Neuron (in vitro differentiated cells): Measurements from ENCODE around the gene VDAC2.
"Not testable (repeated sequence)": the region's sequence is repeated elsewhere in the genome, so short reads cannot be mapped to it uniquely, and the experiment has no call there.

Experiments
- H2AFZ ChIP-seq: one replicate; pipeline ENCODE4 v1.6.1; 2013; ENCODE audit warnings: low read depth, mild to moderate bottlenecking, inconsistent platforms, low read length, moderate library complexity
- H3K27me3 ChIP-seq: one replicate; pipeline ENCODE4 v1.6.1; 2013; ENCODE audit warnings: low read length; ENCODE audit not compliant: insufficient read depth
- H3K36me3 ChIP-seq: one replicate; pipeline ENCODE4 v1.6.1; 2013; ENCODE audit warnings: low read length; ENCODE audit not compliant: insufficient read depth
- H3K4me1 ChIP-seq: one replicate; pipeline ENCODE4 v1.6.1; 2013; ENCODE audit warnings: low read length; ENCODE audit not compliant: insufficient read depth
- H3K4me3 ChIP-seq: 2 replicates; pipeline ENCODE4 v1.5.1; 2013; ENCODE audit warnings: mild to moderate bottlenecking, low read length, moderate library complexity
- H3K9me3 ChIP-seq: one replicate; pipeline ENCODE4 v1.6.1; 2013; ENCODE audit warnings: low read length

Gene VDAC2

GRCh38 chr10:75203724-75204123, 6.9 kb upstream of the VDAC2 start:
- no peaks in the 10 kb centered on the region for H3K9me3 ChIP-seq
- no peaks in the 10 kb centered on the region for H3K4me1 ChIP-seq
- no peaks in the 10 kb centered on the region for H3K36me3 ChIP-seq
- H3K27me3 ChIP-seq, result no peaks in the 10 kb centered on the region
- H2AFZ ChIP-seq, result no peak overlapping the region
- H3K4me3 ChIP-seq, result no peak overlapping the region

- no peaks in the 10 kb centered on the region for H3K9me3 ChIP-seq
- H3K4me1 ChIP-seq, result peaks cover 5% of the 10 kb centered on the region
- H3K36me3 ChIP-seq, result no peaks in the 10 kb centered on the region
- no peak overlapping the region for H3K4me3 ChIP-seq
- H2AFZ ChIP-seq, result no peak overlapping the region
- no peaks in the 10 kb centered on the region for H3K27me3 ChIP-seq
Measured at GRCh38 chr10:75205908-75206307, 4.7 kb upstream of the VDAC2 start.

- H3K4me1 ChIP-seq, H2AFZ ChIP-seq, H3K9me3 ChIP-seq, H3K36me3 ChIP-seq, H3K4me3 ChIP-seq, H3K27me3 ChIP-seq: not testable (repeated sequence)
Measured at GRCh38 chr10:75206638-75207037, 4.0 kb upstream of the VDAC2 start.

GRCh38 chr10:75207079-75207856, 3.3 kb upstream of the VDAC2 start:
- Histone ChIP-seq H2AFZ (no peak overlapping the region), H3K27me3 (no peaks in the 10 kb centered on the region), H3K9me3 (no peaks in the 10 kb centered on the region), H3K36me3 (peaks cover 2% of the 10 kb centered on the region), H3K4me1 (peaks cover 11% of the 10 kb centered on the region), H3K4me3 (no peak overlapping the region)

- Histone ChIP-seq H2AFZ (no peak overlapping the region), H3K27me3 (no peaks in the 10 kb centered on the region), H3K9me3 (no peaks in the 10 kb centered on the region), H3K36me3 (peaks cover 7% of the 10 kb centered on the region), H3K4me1 (peaks cover 15% of the 10 kb centered on the region), H3K4me3 (no peak overlapping the region)
Measured at GRCh38 chr10:75207857-75208144, 2.8 kb upstream of the VDAC2 start.

GRCh38 chr10:75208181-75208580, 2.4 kb upstream of the VDAC2 start:
- Histone ChIP-seq H3K4me3 (no peak overlapping the region), H2AFZ (no peak overlapping the region), H3K4me1 (peaks cover 15% of the 10 kb centered on the region), H3K9me3 (no peaks in the 10 kb centered on the region), H3K27me3 (no peaks in the 10 kb centered on the region), H3K36me3 (peaks cover 11% of the 10 kb centered on the region)

- Histone ChIP-seq H2AFZ (peak overlapping the region; percentile 42), H3K9me3 (no peaks in the 10 kb centered on the region), H3K27me3 (no peaks in the 10 kb centered on the region), H3K36me3 (peaks cover 19% of the 10 kb centered on the region), H3K4me1 (peaks cover 15% of the 10 kb centered on the region), H3K4me3 (peak overlapping the region; percentile 77)
Measured at GRCh38 chr10:75209086-75209920, 1.3 kb upstream of the VDAC2 start.

- Histone ChIP-seq H3K4me1 (peaks cover 15% of the 10 kb centered on the region), H3K4me3 (peak overlapping the region; percentile 77), H3K9me3 (no peaks in the 10 kb centered on the region), H2AFZ (peak overlapping the region; percentile 42), H3K27me3 (no peaks in the 10 kb centered on the region), H3K36me3 (peaks cover 24% of the 10 kb centered on the region)
Measured at GRCh38 chr10:75209921-75210281, 695 bp upstream of the VDAC2 start.

GRCh38 chr10:75211007-75211691, 553 bp downstream of the VDAC2 start:
- H3K4me1 ChIP-seq, result peaks cover 15% of the 10 kb centered on the region
- peak overlapping the region; percentile 42 for H2AFZ ChIP-seq
- H3K27me3 ChIP-seq, result no peaks in the 10 kb centered on the region
- H3K36me3 ChIP-seq, result peaks cover 30% of the 10 kb centered on the region
- H3K4me3 ChIP-seq, result peak overlapping the region; percentile 77
- H3K9me3 ChIP-seq, result no peaks in the 10 kb centered on the region

GRCh38 chr10:75212343-75212742, 1.7 kb downstream of the VDAC2 start:
- peaks cover 15% of the 10 kb centered on the region for H3K4me1 ChIP-seq
- peak overlapping the region; percentile 77 for H3K4me3 ChIP-seq
- peaks cover 42% of the 10 kb centered on the region for H3K36me3 ChIP-seq
- no peak overlapping the region for H2AFZ ChIP-seq
- no peaks in the 10 kb centered on the region for H3K9me3 ChIP-seq
- no peaks in the 10 kb centered on the region for H3K27me3 ChIP-seq

- Histone ChIP-seq H3K4me1 (peaks cover 17% of the 10 kb centered on the region), H2AFZ (no peak overlapping the region), H3K27me3 (no peaks in the 10 kb centered on the region), H3K36me3 (peaks cover 87% of the 10 kb centered on the region), H3K9me3 (no peaks in the 10 kb centered on the region), H3K4me3 (no peak overlapping the region)
Measured at GRCh38 chr10:75220274-75220673, 9.7 kb downstream of the VDAC2 start.

- H3K9me3 ChIP-seq, H3K27me3 ChIP-seq, H3K4me3 ChIP-seq, H2AFZ ChIP-seq: not testable (repeated sequence)
- H3K4me1 ChIP-seq, result peaks cover 29% of the 10 kb centered on the region
- H3K36me3 ChIP-seq, result peaks cover 88% of the 10 kb centered on the region
Measured at GRCh38 chr10:75221492-75221891, 10.9 kb downstream of the VDAC2 start.

GRCh38 chr10:75223507-75223906, 12.9 kb downstream of the VDAC2 start:
- peaks cover 84% of the 10 kb centered on the region for H3K36me3 ChIP-seq
- H3K4me1 ChIP-seq, result peaks cover 36% of the 10 kb centered on the region
- no peaks in the 10 kb centered on the region for H3K27me3 ChIP-seq

More at GRCh38 chr10:75223507-75223906, 12.9 kb downstream of the VDAC2 start:
- Histone ChIP-seq H3K9me3 (no peaks in the 10 kb centered on the region), H2AFZ (no peak overlapping the region), H3K4me3 (no peak overlapping the region)
